Astrocyte (in vitro differentiated cells and primary cell): ENCODE measurements around the gene LBX1. TPM values are rescaled to one million over a fixed set of nuclear protein-coding genes. Genes with fewer than 3 reads are reported as not detected.

Experiments used
- DNase-seq: peaks from one replicate; pipeline ENCODE4 v3.0.0-alpha.2; 2010; ENCODE audit warnings: low read depth
- FAIRE-seq: peaks from 2 replicates; lab custom pipeline; 2011; peaks lifted over from hg19 to GRCh38; lab: Jason Lieb, UNC
- H2AFZ ChIP-seq: 2 replicates; pipeline ENCODE4 v1.6.0; 2012; ENCODE audit warnings: low read depth, low read length, inconsistent platforms
- H3K27ac ChIP-seq: 2 replicates; pipeline ENCODE4 v1.5.1; 2011; ENCODE audit warnings: low read depth, low read length, inconsistent platforms
- H3K27me3 ChIP-seq: 2 replicates; pipeline ENCODE4 v1.6.0; 2011; ENCODE audit warnings: low read length, inconsistent platforms; ENCODE audit not compliant: insufficient read depth
- H3K36me3 ChIP-seq: 2 replicates; pipeline ENCODE4 v1.5.1; 2011; ENCODE audit warnings: low read length, inconsistent platforms; ENCODE audit not compliant: insufficient read depth
- H3K4me1 ChIP-seq: 2 replicates; pipeline ENCODE4 v1.5.1; 2011; ENCODE audit warnings: low read length, inconsistent platforms; ENCODE audit not compliant: insufficient read depth
- H3K4me2 ChIP-seq: 2 replicates; pipeline ENCODE4 v1.6.0; 2012; ENCODE audit warnings: low read length, inconsistent platforms
- H3K4me3 ChIP-seq: 2 replicates; pipeline ENCODE4 v1.5.1; 2011; ENCODE audit warnings: low read depth, mild to moderate bottlenecking, low read length, inconsistent platforms; ENCODE audit not compliant: insufficient read depth
- H3K79me2 ChIP-seq: 2 replicates; pipeline ENCODE4 v1.6.0; 2012; ENCODE audit warnings: mild to moderate bottlenecking, low read length, inconsistent platforms; ENCODE audit not compliant: insufficient read depth
- H3K9ac ChIP-seq: 2 replicates; pipeline ENCODE4 v1.6.0; 2012; ENCODE audit warnings: mild to moderate bottlenecking, low read length, inconsistent platforms
- H3K9me3 ChIP-seq: 2 replicates; pipeline ENCODE4 v1.5.1; 2012; ENCODE audit warnings: low read depth, mild to moderate bottlenecking, low read length, inconsistent platforms; ENCODE audit not compliant: insufficient read depth
- H4K20me1 ChIP-seq: 2 replicates; pipeline ENCODE4 v1.6.0; 2012; ENCODE audit warnings: low read length, inconsistent platforms; ENCODE audit not compliant: insufficient read depth
- H3K27ac Mint-ChIP-seq: one replicate; pipeline ENCODE4 v1.8.0; 2021; ENCODE audit warnings: mild to moderate bottlenecking, mixed read lengths; ENCODE audit not compliant: unreplicated experiment
- H3K27me3 Mint-ChIP-seq: one replicate; pipeline ENCODE4 v1.8.0; 2021; ENCODE audit warnings: low read depth, mixed read lengths; ENCODE audit not compliant: unreplicated experiment
- H3K36me3 Mint-ChIP-seq: one replicate; pipeline ENCODE4 v1.8.0; 2021; ENCODE audit warnings: low read depth, mixed read lengths; ENCODE audit not compliant: unreplicated experiment
- H3K4me1 Mint-ChIP-seq: one replicate; pipeline ENCODE4 v1.8.0; 2021; ENCODE audit warnings: low read depth, mixed read lengths; ENCODE audit not compliant: unreplicated experiment
- H3K4me3 Mint-ChIP-seq: one replicate; pipeline ENCODE4 v1.8.0; 2021; ENCODE audit warnings: mild to moderate bottlenecking, moderate library complexity, mixed read lengths; ENCODE audit not compliant: unreplicated experiment
- H3K9me3 Mint-ChIP-seq: one replicate; pipeline ENCODE4 v1.8.0; 2021; ENCODE audit warnings: mild to moderate bottlenecking, mixed read lengths; ENCODE audit not compliant: unreplicated experiment
- CTCF ChIP-seq: IDR thresholded peaks from 2 replicates; pipeline ENCODE4 v1.5.1; 2011; ENCODE audit warnings: low read depth, mild to moderate bottlenecking, inconsistent platforms, low read length, moderate library complexity; ENCODE audit not compliant: insufficient read depth
- EZH2 ChIP-seq: IDR thresholded peaks from 2 replicates; pipeline ENCODE4 v1.6.1; 2012; ENCODE audit warnings: mild to moderate bottlenecking, low read length, inconsistent platforms; ENCODE audit not compliant: insufficient read depth
- total RNA-seq: library from RNA; stranded (reverse); gene quantifications from 2 replicates; pipeline ENCODE4 v1.2.1, GENCODE V29; 2021

Gene LBX1
- total RNA-seq, 1 donor from 2014 or later: not detected

GRCh38 chr10:101273330-101273729 is 44.1 kb upstream of the LBX1 start:
- H3K4me3 ChIP-seq: no peak overlapping the region
- no peaks in the 10 kb centered on the region for H3K79me2 ChIP-seq
- no peaks in the 10 kb centered on the region for H3K9me3 ChIP-seq
- Mint-ChIP-seq H3K36me3 (no peaks in the 10 kb centered on the region), H3K4me3 (no peak overlapping the region), H3K27ac (no peak overlapping the region), H3K4me1 (no peaks in the 10 kb centered on the region), H3K9me3 (no peaks in the 10 kb centered on the region), H3K27me3 (peaks cover 41% of the 10 kb centered on the region)
- DNase-seq: no peak
- no peak for TF ChIP-seq EZH2
- TF ChIP-seq CTCF: no peak
- H3K27ac ChIP-seq: no peak overlapping the region
- no peak overlapping the region for H3K9ac ChIP-seq
- no peaks in the 10 kb centered on the region for H3K4me1 ChIP-seq
- no peak for FAIRE-seq
- no peaks in the 10 kb centered on the region for H4K20me1 ChIP-seq
- no peak overlapping the region for H2AFZ ChIP-seq
- H3K36me3 ChIP-seq: no peaks in the 10 kb centered on the region
- peaks cover 22% of the 10 kb centered on the region for H3K27me3 ChIP-seq
- no peak overlapping the region for H3K4me2 ChIP-seq

- Histone ChIP-seq H3K27ac (no peak overlapping the region), H3K79me2 (no peaks in the 10 kb centered on the region), H3K4me3 (no peak overlapping the region), H3K4me1 (no peaks in the 10 kb centered on the region), H3K36me3 (no peaks in the 10 kb centered on the region), H3K4me2 (no peak overlapping the region), H4K20me1 (no peaks in the 10 kb centered on the region), H3K9me3 (no peaks in the 10 kb centered on the region), H3K9ac (no peak overlapping the region), H3K27me3 (peaks cover 24% of the 10 kb centered on the region), H2AFZ (peak overlapping the region; percentile 41)
- no peaks in the 10 kb centered on the region for H3K36me3 Mint-ChIP-seq
- FAIRE-seq: peak; percentile 54
- H3K9me3 Mint-ChIP-seq: no peaks in the 10 kb centered on the region
- TF ChIP-seq CTCF: peak; percentile 85
- TF ChIP-seq EZH2: no peak
- H3K4me3 Mint-ChIP-seq: no peak overlapping the region
- peaks cover 39% of the 10 kb centered on the region for H3K27me3 Mint-ChIP-seq
- DNase-seq: peak; percentile 10
- no peak overlapping the region for H3K27ac Mint-ChIP-seq
- H3K4me1 Mint-ChIP-seq: no peaks in the 10 kb centered on the region
Measured at GRCh38 chr10:101272229-101272868, 43.1 kb upstream of the LBX1 start.

GRCh38 chr10:101270763-101271162 is 41.5 kb upstream of the LBX1 start:
- H3K79me2 ChIP-seq: no peaks in the 10 kb centered on the region
- H3K27me3 ChIP-seq: peaks cover 13% of the 10 kb centered on the region
- no peaks in the 10 kb centered on the region for H3K4me1 ChIP-seq
- H3K4me3 ChIP-seq: no peak overlapping the region
- Mint-ChIP-seq H3K27me3 (peaks cover 31% of the 10 kb centered on the region), H3K4me3 (no peak overlapping the region), H3K9me3 (no peaks in the 10 kb centered on the region), H3K27ac (no peak overlapping the region), H3K36me3 (no peaks in the 10 kb centered on the region), H3K4me1 (no peaks in the 10 kb centered on the region)
- H3K9me3 ChIP-seq: no peaks in the 10 kb centered on the region
- H3K9ac ChIP-seq: no peak overlapping the region
- H4K20me1 ChIP-seq: no peaks in the 10 kb centered on the region
- H2AFZ ChIP-seq: no peak overlapping the region
- FAIRE-seq: no peak
- no peak overlapping the region for H3K4me2 ChIP-seq
- DNase-seq: no peak
- H3K36me3 ChIP-seq: no peaks in the 10 kb centered on the region
- no peak overlapping the region for H3K27ac ChIP-seq
- no peak for TF ChIP-seq EZH2
